ENCODE results near the gene POLR1C. TPM values are rescaled to one million over a fixed set of nuclear protein-coding genes. Genes with fewer than 3 reads are reported as not detected.

The POLR1C gene
- total RNA-seq, 1 donor from 2014 or later, result 14.7 TPM

- peak within 1 kb of the TSS; percentile 77 for H3K4me3 ChIP-seq
- peaks cover 2% of the 10 kb centered on the region for H3K36me3 ChIP-seq
- no peak for TF ChIP-seq CTCF (IDR thresholded peaks at IDR 0.05; ENCODE audit: borderline replicate concordance)
- intact Hi-C loops (cut with micrococcal nuclease), result no loop called here
- H3K9me3 ChIP-seq (replicated peaks), result no peaks in the 10 kb centered on the region
- peaks cover 60% of the 10 kb centered on the region for H3K4me1 ChIP-seq
- no peaks in the 10 kb centered on the region for H3K27me3 ChIP-seq (ENCODE audit: low read depth)
- DNase-seq, result peak; percentile 94
- peak within 1 kb of the TSS; percentile 83 for H3K27ac ChIP-seq (replicated peaks)
These were observed 39.5 kb upstream of the POLR1C start, which contains the start of gene TJAP1 for GRCh38 chr6:43477235-43478007. TJAP1 (plus strand) TSS chr6:43477570; CDS start chr6:43499002, 21,432 bp downstream.

- Histone ChIP-seq H3K4me1 (peaks cover 61% of the 10 kb centered on the region), H3K27ac (replicated peaks) (peak overlapping the region; percentile 83), H3K9me3 (replicated peaks) (no peaks in the 10 kb centered on the region), H3K27me3 (ENCODE audit: low read depth) (no peaks in the 10 kb centered on the region), H3K36me3 (peaks cover 2% of the 10 kb centered on the region), H3K4me3 (peak overlapping the region; percentile 77)
- DNase-seq, result no peak
- intact Hi-C loops (cut with micrococcal nuclease), result no loop called here
- TF ChIP-seq CTCF (IDR thresholded peaks at IDR 0.05; ENCODE audit: borderline replicate concordance), result no peak
These were observed 38.9 kb upstream of the POLR1C start for GRCh38 chr6:43478008-43478372.

DNA sequence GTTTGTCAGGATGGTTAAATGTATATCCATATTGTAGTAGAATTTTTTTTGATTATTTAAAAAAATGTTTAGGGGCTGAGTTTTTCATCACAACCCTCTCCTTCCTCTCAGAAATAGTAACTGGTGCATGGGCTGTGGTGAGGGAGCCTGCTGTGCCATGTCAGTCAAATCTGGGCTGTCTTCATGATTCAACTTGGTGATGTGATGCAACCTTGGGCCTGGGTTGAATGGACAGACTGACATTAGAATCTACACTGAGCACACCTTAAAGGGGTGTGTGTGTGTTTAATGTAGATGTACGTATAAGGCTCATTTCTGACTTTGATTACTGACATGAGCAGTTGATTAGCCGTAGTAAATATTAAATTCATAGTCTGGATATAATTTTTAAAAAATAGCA, 35.8 kb upstream of the POLR1C start:
- intact Hi-C loops (cut with micrococcal nuclease), result no loop called here
- peaks cover 2% of the 10 kb centered on the region for H3K36me3 ChIP-seq
- no peak for TF ChIP-seq CTCF (IDR thresholded peaks at IDR 0.05; ENCODE audit: borderline replicate concordance)
- peaks cover 67% of the 10 kb centered on the region for H3K4me1 ChIP-seq
- no peak overlapping the region for H3K4me3 ChIP-seq
- DNase-seq, result no peak
- no peak overlapping the region for H3K27ac ChIP-seq (replicated peaks)
- no peaks in the 10 kb centered on the region for H3K9me3 ChIP-seq (replicated peaks)
- H3K27me3 ChIP-seq (ENCODE audit: low read depth), result no peaks in the 10 kb centered on the region

GRCh38 chr6:43481591-43482236, 35.2 kb upstream of the POLR1C start:
- intact Hi-C loops (cut with micrococcal nuclease), result no loop called here
- Histone ChIP-seq H3K9me3 (replicated peaks) (no peaks in the 10 kb centered on the region), H3K4me1 (peaks cover 68% of the 10 kb centered on the region), H3K27ac (replicated peaks) (no peak overlapping the region), H3K36me3 (peaks cover 2% of the 10 kb centered on the region), H3K27me3 (ENCODE audit: low read depth) (no peaks in the 10 kb centered on the region), H3K4me3 (no peak overlapping the region)
- TF ChIP-seq CTCF (IDR thresholded peaks at IDR 0.05; ENCODE audit: borderline replicate concordance), result no peak
- no peak for DNase-seq

DNA sequence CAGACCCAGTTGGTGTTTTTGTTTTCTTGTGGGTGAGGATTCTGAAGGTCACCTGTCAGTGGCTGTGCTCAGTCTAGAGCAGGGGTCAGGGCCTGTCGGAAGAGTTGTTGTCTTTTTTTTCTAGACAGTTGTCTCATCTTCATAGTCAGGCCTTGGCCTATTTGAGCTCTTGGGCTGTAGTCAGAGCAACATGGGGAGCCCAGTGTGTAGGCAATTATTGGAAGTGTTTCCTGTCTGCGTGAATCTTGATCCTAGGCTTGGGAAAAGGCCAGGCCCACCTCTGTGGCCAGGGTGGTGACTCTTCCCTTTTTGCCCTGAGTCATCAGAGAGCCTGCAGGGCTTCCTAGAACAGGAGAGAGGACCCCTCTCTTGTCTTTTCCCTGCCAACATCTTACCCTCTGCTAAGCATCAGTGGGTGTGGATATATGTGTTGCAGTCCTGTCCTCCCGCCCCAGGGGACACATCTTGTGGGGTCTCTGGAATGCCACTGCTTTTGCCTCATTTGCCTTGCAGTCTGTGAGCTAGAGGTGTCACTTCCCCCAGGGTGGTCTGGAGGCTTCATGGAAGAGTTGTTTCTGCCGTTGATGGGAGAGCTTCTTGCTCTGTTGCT, 28.1 kb upstream of the POLR1C start:
- intact Hi-C loops (cut with micrococcal nuclease), result no loop called here
- TF ChIP-seq CTCF (IDR thresholded peaks at IDR 0.05; ENCODE audit: borderline replicate concordance), result no peak
- Histone ChIP-seq H3K36me3 (no peaks in the 10 kb centered on the region), H3K27ac (replicated peaks) (peak overlapping the region; percentile 4), H3K27me3 (ENCODE audit: low read depth) (no peaks in the 10 kb centered on the region), H3K4me3 (no peak overlapping the region), H3K4me1 (peaks cover 15% of the 10 kb centered on the region), H3K9me3 (replicated peaks) (no peaks in the 10 kb centered on the region)
- DNase-seq, result no peak

Data from left ventricle myocardium inferior (tissue), 1 donor.